Mammary epithelial cell (primary cell): ENCODE data around the gene ST3GAL4.

Experiments
- EZH2 ChIP-seq: IDR thresholded peaks from 2 replicates; pipeline ENCODE4 v1.6.1; 2012; ENCODE audit warnings: low read length, inconsistent platforms, borderline replicate concordance
- TF ChIP-seq, protein P1 (sequence below), 2 donors: IDR thresholded peaks in 1 of 2; conservative IDR thresholded peaks in 1 of 2; 2 replicates each; pipeline ENCODE4 v1.5.1; 2011 to 2012; ENCODE audit warnings: inconsistent platforms in 2 of 2, low read length in 2 of 2, mild to moderate bottlenecking in 2 of 2, control low read depth in 1 of 2, low read depth in 1 of 2; ENCODE audit not compliant: insufficient read depth in 1 of 2; ENCODE audit errors: extremely low read depth in 1 of 2

DNA sequence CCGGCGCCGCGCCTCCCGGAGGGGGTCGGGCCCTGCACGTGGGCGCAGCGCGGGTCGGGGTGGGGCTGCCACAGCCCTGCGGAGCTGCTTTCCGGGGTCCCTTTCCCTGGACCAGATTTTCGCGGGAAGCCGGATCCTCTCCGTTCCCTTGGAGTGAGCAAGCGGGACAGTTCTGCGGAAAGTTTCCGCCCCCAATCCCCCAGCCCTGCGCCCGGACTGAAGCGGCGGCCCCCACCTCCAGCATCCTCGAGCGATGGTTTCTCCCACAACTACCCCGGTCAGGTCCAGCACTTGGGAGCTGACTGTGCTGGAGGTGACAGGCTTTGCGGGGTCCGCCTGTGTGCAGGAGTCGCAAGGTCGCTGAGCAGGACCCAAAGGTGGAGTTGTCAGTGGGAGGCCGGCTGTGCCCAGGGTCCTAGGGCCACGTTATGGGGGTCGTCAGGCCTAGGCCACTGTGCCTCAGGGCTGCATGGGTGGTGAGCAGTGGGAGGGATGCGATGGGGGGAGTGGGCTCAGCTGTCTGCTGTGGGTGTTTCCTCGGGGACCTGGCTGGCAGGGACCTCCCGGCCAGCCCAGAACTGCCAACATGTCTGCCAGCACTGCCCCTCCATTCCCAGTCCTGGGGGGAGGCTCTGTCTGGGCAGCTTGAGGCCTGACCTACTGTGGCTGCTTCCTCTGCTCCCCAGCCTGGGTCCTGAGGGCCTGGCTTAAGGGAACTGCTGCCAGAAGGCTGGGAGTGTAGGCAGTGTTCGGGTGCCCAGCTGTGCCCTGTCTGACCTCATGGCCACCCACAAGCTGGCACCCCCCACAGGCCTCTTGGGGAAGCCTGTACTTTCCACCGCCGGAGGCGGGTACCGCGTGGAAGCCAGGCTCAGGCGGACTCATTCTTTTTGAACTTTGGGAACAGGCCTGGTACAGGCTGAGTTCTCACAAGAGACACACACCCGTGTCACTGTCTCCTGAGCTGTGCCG is 726 bp downstream of the ST3GAL4 start:
- TF ChIP-seq EZH2, result no peak
- TF ChIP-seq, protein P1, sequence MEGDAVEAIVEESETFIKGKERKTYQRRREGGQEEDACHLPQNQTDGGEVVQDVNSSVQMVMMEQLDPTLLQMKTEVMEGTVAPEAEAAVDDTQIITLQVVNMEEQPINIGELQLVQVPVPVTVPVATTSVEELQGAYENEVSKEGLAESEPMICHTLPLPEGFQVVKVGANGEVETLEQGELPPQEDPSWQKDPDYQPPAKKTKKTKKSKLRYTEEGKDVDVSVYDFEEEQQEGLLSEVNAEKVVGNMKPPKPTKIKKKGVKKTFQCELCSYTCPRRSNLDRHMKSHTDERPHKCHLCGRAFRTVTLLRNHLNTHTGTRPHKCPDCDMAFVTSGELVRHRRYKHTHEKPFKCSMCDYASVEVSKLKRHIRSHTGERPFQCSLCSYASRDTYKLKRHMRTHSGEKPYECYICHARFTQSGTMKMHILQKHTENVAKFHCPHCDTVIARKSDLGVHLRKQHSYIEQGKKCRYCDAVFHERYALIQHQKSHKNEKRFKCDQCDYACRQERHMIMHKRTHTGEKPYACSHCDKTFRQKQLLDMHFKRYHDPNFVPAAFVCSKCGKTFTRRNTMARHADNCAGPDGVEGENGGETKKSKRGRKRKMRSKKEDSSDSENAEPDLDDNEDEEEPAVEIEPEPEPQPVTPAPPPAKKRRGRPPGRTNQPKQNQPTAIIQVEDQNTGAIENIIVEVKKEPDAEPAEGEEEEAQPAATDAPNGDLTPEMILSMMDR (conservative IDR thresholded peaks at IDR 0.05 in 1 of 2, IDR thresholded peaks at IDR 0.05 in 1 of 2; ENCODE audit: extremely low read depth in 1 of 2, insufficient read depth in 1 of 2, low read depth in 1 of 2, low read length in 2 of 2), result no peak
